Peyer's patch (tissue), 4 donors: ENCODE data around the gene AFMID.

Source experiments
- POLR2A ChIP-seq, 2 donors: fragments of 450-650 bp; IDR thresholded peaks; one replicate each; pipeline ENCODE4 v1.5.1; 2017; ENCODE audit warnings: antibody characterized with exemption in 2 of 2, mild to moderate bottlenecking in 2 of 2, moderate library complexity in 2 of 2
- TF ChIP-seq, protein P1 (sequence below), 6 experiments: fragments of 450-650 bp in 4 of 6; fragments of 200-600 bp in 2 of 6; sonication (generic) in 1 of 6; IDR thresholded peaks; one replicate each; pipeline ENCODE4 v1.5.1; 2017 to 2019; ENCODE audit warnings: antibody characterized with exemption in 6 of 6, mild to moderate bottlenecking in 3 of 6, moderate library complexity in 1 of 6

DNA sequence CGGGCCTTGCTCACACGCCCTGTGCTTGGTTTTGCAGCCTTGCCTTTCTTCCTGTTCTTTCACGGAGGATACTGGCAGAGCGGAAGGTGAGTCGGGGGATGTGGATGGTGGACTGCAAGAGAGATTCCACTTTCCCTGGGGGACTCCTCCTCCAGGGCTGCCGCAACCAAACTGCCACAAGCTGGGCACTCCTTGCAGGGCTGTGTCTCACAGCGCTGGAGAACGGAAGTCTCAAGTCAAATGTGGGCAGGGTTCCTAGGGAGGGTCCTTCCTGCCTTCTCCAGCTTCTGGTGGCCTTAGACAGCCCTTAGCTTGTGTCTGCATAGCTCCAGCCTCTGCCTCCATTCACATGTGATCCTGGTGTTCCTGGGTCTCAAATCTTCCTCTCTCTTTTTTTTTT is 15.5 kb downstream of the AFMID start:
- TF ChIP-seq, protein P1, sequence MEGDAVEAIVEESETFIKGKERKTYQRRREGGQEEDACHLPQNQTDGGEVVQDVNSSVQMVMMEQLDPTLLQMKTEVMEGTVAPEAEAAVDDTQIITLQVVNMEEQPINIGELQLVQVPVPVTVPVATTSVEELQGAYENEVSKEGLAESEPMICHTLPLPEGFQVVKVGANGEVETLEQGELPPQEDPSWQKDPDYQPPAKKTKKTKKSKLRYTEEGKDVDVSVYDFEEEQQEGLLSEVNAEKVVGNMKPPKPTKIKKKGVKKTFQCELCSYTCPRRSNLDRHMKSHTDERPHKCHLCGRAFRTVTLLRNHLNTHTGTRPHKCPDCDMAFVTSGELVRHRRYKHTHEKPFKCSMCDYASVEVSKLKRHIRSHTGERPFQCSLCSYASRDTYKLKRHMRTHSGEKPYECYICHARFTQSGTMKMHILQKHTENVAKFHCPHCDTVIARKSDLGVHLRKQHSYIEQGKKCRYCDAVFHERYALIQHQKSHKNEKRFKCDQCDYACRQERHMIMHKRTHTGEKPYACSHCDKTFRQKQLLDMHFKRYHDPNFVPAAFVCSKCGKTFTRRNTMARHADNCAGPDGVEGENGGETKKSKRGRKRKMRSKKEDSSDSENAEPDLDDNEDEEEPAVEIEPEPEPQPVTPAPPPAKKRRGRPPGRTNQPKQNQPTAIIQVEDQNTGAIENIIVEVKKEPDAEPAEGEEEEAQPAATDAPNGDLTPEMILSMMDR (IDR thresholded peaks at IDR 0.05) = no peak
- no peak for TF ChIP-seq POLR2A (IDR thresholded peaks at IDR 0.05)
